Activated naive CD4-positive, alpha-beta T cell (primary cell): ENCODE results near the gene CFAP251.
"Not testable (repeated sequence)": the region's sequence is repeated elsewhere in the genome, so short reads cannot be mapped to it uniquely, and the experiment has no call there.

ENCODE experiments used
- DNase-seq, 4 experiments: peaks; one replicate each; lab custom pipeline; 2025; lab: John Stamatoyannopoulos, UW

CFAP251 gene

GRCh38 chr12:121903202-121903601, 15.2 kb upstream of the CFAP251 start:
- no peak for DNase-seq

- DNase-seq, result no peak
Measured at GRCh38 chr12:121905746-121906145, 12.6 kb upstream of the CFAP251 start.

- DNase-seq, result no peak
Measured at GRCh38 chr12:121908702-121909101, 9.7 kb upstream of the CFAP251 start.

- no peak for DNase-seq
Measured at GRCh38 chr12:121911824-121912585, 6.4 kb upstream of the CFAP251 start.

GRCh38 chr12:121915841-121916321, 2.5 kb upstream of the CFAP251 start:
- DNase-seq, result no peak

GRCh38 chr12:121916719-121917118, 1.7 kb upstream of the CFAP251 start:
- no peak for DNase-seq

GRCh38 chr12:121918679-121919038, 267 bp downstream of the CFAP251 start:
- DNase-seq, result no peak

- DNase-seq, result no peak
Measured at GRCh38 chr12:121921066-121921465, 2.7 kb downstream of the CFAP251 start.

GRCh38 chr12:121925358-121925695, 6.9 kb downstream of the CFAP251 start:
- DNase-seq, result no peak

- DNase-seq, result no peak
Measured at GRCh38 chr12:121926874-121927706, 8.7 kb downstream of the CFAP251 start.

GRCh38 chr12:121927813-121928212, 9.4 kb downstream of the CFAP251 start:
- DNase-seq, result no peak

GRCh38 chr12:121929545-121929944, 11.2 kb downstream of the CFAP251 start:
- DNase-seq, result not testable (repeated sequence)

GRCh38 chr12:121930862-121931261, 12.5 kb downstream of the CFAP251 start:
- DNase-seq, result no peak

- DNase-seq, result no peak
Measured at GRCh38 chr12:121932176-121932536, 13.8 kb downstream of the CFAP251 start.

GRCh38 chr12:121932914-121933521, 14.6 kb downstream of the CFAP251 start:
- DNase-seq, result no peak

- DNase-seq, result no peak
Measured at GRCh38 chr12:121933522-121934308, 15.3 kb downstream of the CFAP251 start.

GRCh38 chr12:121934309-121934664, 15.9 kb downstream of the CFAP251 start:
- DNase-seq, result no peak

GRCh38 chr12:121937654-121938053, 19.3 kb downstream of the CFAP251 start:
- DNase-seq, result no peak

GRCh38 chr12:121939186-121939585, 20.8 kb downstream of the CFAP251 start:
- DNase-seq, result no peak

GRCh38 chr12:121939992-121940766, 21.8 kb downstream of the CFAP251 start:
- no peak for DNase-seq

GRCh38 chr12:121942145-121942718, 23.8 kb downstream of the CFAP251 start:
- DNase-seq, result no peak
